ENCODE measurements around the gene MRFAP1L1. TPM values are rescaled to one million over a fixed set of nuclear protein-coding genes. Genes with fewer than 3 reads are reported as not detected.

MRFAP1L1 gene
- total RNA-seq, 3 donors from 2014 or later: 47.0 to 53.2 (median 52.4) TPM

Other genes starting within 250 kb of the MRFAP1L1 start
- gene PPP2R2C, start 237.3 kb downstream of the MRFAP1L1 start, total RNA-seq: not detected
- gene MAN2B2, start 134.7 kb downstream of the MRFAP1L1 start, total RNA-seq: 10 to 100 TPM; 11.9 to 13.4 (median 12.7) TPM
- gene MRFAP1, start 69.2 kb downstream of the MRFAP1L1 start, total RNA-seq: 100 to 1,000 TPM; 116 to 134 (median 128) TPM
- 1 to 10 TPM in 2 of 3 donors, not detected in 1; 1.3 to 2.8 TPM for gene S100P, start 16.0 kb downstream of the MRFAP1L1 start, total RNA-seq
- gene BLOC1S4, start 6.3 kb upstream of the MRFAP1L1 start, total RNA-seq: 10 to 100 TPM; 24.4 to 27.4 (median 26.0) TPM
- gene KIAA0232, start 72.9 kb upstream of the MRFAP1L1 start, total RNA-seq: 10 to 100 TPM; 14.5 to 20.0 (median 18.9) TPM
- gene TBC1D14, start 200.0 kb upstream of the MRFAP1L1 start, total RNA-seq: 10 to 100 TPM; 39.8 to 45.7 (median 41.7) TPM